Hippocampal formation (tissue), 2 donors: ENCODE results near the gene ELK4.

Experiments used
- DNase-seq, 2 donors: peaks; one replicate each; lab custom pipeline; 2025; lab: John Stamatoyannopoulos, UW

Gene ELK4

GRCh38 chr1:205629751-205630150 lies 2.1 kb downstream of the ELK4 start:
- no peak for DNase-seq

- DNase-seq, result no peak
These were observed 3.9 kb downstream of the ELK4 start for GRCh38 chr1:205627956-205628355.

- no peak for DNase-seq
These were observed 5.6 kb downstream of the ELK4 start for GRCh38 chr1:205626216-205626615.

- no peak for DNase-seq
These were observed 8.2 kb downstream of the ELK4 start for GRCh38 chr1:205623646-205624045.

- DNase-seq, result no peak
These were observed 11.5 kb downstream of the ELK4 start for GRCh38 chr1:205620269-205620668.

- DNase-seq, result no peak
These were observed 12.4 kb downstream of the ELK4 start for GRCh38 chr1:205619376-205619775.

- no peak for DNase-seq
These were observed 15.1 kb downstream of the ELK4 start for GRCh38 chr1:205616563-205617293.

GRCh38 chr1:205615789-205616188 lies 16.0 kb downstream of the ELK4 start:
- no peak for DNase-seq

GRCh38 chr1:205613854-205614412 lies 17.9 kb downstream of the ELK4 start:
- no peak for DNase-seq

- no peak for DNase-seq
These were observed 19.3 kb downstream of the ELK4 start for GRCh38 chr1:205612556-205612955.

- no peak for DNase-seq
These were observed 19.7 kb downstream of the ELK4 start for GRCh38 chr1:205612104-205612503.

GRCh38 chr1:205610901-205611466 lies 20.8 kb downstream of the ELK4 start:
- DNase-seq, result no peak

GRCh38 chr1:205610036-205610435 lies 21.8 kb downstream of the ELK4 start:
- DNase-seq, result no peak

- DNase-seq, result no peak
These were observed 26.8 kb downstream of the ELK4 start for GRCh38 chr1:205604825-205605505.

GRCh38 chr1:205604059-205604458 lies 27.8 kb downstream of the ELK4 start:
- no peak for DNase-seq

- no peak for DNase-seq
These were observed 30.6 kb downstream of the ELK4 start for GRCh38 chr1:205601205-205601604.

- DNase-seq, result no peak
These were observed 31.7 kb downstream of the ELK4 start for GRCh38 chr1:205600085-205600484.

GRCh38 chr1:205599669-205600042 lies 32.2 kb downstream of the ELK4 start:
- DNase-seq, result no peak

GRCh38 chr1:205598841-205599668 lies 32.8 kb downstream of the ELK4 start:
- DNase-seq, result peak in 1 of 2 donors; percentile 22

- DNase-seq, result no peak
These were observed 34.0 kb downstream of the ELK4 start for GRCh38 chr1:205597691-205598314.

- DNase-seq, result no peak
These were observed 34.9 kb downstream of the ELK4 start for GRCh38 chr1:205596876-205597275.

- DNase-seq, result no peak
These were observed 36.0 kb downstream of the ELK4 start for GRCh38 chr1:205595861-205596260.
